ENCODE data around the gene SPATA6.

DNA sequence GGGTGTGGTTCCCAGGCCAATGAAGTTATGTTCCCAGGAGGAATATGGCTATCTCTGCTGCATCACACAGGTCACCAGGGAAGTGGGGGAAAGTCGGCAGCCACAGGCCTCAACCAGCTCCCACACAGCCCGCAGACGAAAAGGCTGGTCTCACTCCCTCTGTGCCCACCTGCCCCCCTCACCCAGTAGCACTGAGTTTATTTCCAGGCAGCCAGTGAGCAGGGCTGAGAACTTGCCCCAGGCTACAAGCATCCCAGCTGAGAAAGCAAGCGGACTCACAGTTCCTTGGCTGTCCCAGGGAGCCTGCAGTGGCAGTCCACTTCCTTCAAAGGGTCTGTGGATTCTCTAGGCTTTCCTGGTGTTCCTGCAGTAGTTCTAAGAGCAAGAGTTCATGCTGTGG is 180.6 kb downstream of the SPATA6 start:
- TF ChIP-seq CTCF (conservative IDR thresholded peaks at IDR 0.05; ENCODE audit: low read depth, low read length) (no peak), EZH2 (IDR thresholded peaks at IDR 0.05; ENCODE audit: borderline replicate concordance, low read depth, low read length, poor library complexity, severe bottlenecking) (no peak)
